Loucy (cell line): Measurements from ENCODE around the gene CYP4V2.

ENCODE experiments used
- H2AFZ ChIP-seq: fragments of 200-600 bp; sonication (generic); 2 replicates; pipeline ENCODE4 v1.6.0; 2016; ENCODE audit warnings: antibody characterized with exemption, mild to moderate bottlenecking, low read length, moderate library complexity
- H3F3A ChIP-seq: fragments of 200-600 bp; 2 replicates; pipeline ENCODE4 v1.6.0; 2016; ENCODE audit warnings: antibody characterized with exemption, low read depth, mild to moderate bottlenecking
- H3K27me3 ChIP-seq: fragments of 200-600 bp; sonication (generic); 2 replicates; pipeline ENCODE4 v1.6.1; 2014; ENCODE audit warnings: low read length, mild to moderate bottlenecking; ENCODE audit not compliant: insufficient read depth, poor library complexity, severe bottlenecking
- H3K36me3 ChIP-seq: fragments of 200-600 bp; sonication (generic); 2 replicates; pipeline ENCODE4 v1.6.1; 2016; ENCODE audit warnings: low read length; ENCODE audit not compliant: insufficient read depth
- H3K4me1 ChIP-seq: fragments of 200-600 bp; sonication (generic); 2 replicates; pipeline ENCODE4 v1.5.1; 2014; ENCODE audit warnings: low read length, mild to moderate bottlenecking; ENCODE audit not compliant: insufficient read depth, poor library complexity, severe bottlenecking
- H3K4me2 ChIP-seq: fragments of 200-600 bp; sonication (generic); 2 replicates; pipeline ENCODE4 v1.6.0; 2014; ENCODE audit warnings: antibody characterized with exemption, low read length, low read depth, mild to moderate bottlenecking; ENCODE audit not compliant: poor library complexity, severe bottlenecking
- H3K4me3 ChIP-seq: fragments of 200-600 bp; sonication (generic); 2 replicates; pipeline ENCODE4 v1.5.1; 2014; ENCODE audit warnings: low read length, mild to moderate bottlenecking, mixed read lengths; ENCODE audit not compliant: poor library complexity, severe bottlenecking
- H3K79me2 ChIP-seq: fragments of 200-600 bp; sonication (generic); 2 replicates; pipeline ENCODE4 v1.6.1; 2014; ENCODE audit warnings: low read length; ENCODE audit not compliant: insufficient read depth
- H3K9ac ChIP-seq: fragments of 200-600 bp; sonication (generic); 2 replicates; pipeline ENCODE4 v1.6.0; 2014; ENCODE audit warnings: mild to moderate bottlenecking, low read depth, low read length, moderate library complexity; ENCODE audit not compliant: poor library complexity, severe bottlenecking
- H3K9me2 ChIP-seq: fragments of 200-600 bp; sonication (generic); replicated peaks from 2 replicates; pipeline ENCODE4 v1.6.1; 2016; ENCODE audit warnings: low read depth, low read length, mixed read lengths
- H3K9me3 ChIP-seq: fragments of 200-600 bp; sonication (generic); 2 replicates; pipeline ENCODE4 v1.6.1; 2014; ENCODE audit warnings: mild to moderate bottlenecking, antibody characterized with exemption, low read length, low read depth; ENCODE audit not compliant: insufficient read depth
- H4K20me1 ChIP-seq: fragments of 200-600 bp; sonication (generic); 2 replicates; pipeline ENCODE4 v1.6.0; 2014; ENCODE audit warnings: antibody characterized with exemption, low read length, mild to moderate bottlenecking; ENCODE audit not compliant: insufficient read depth, poor library complexity, severe bottlenecking
- EZH2phosphoT487 ChIP-seq: fragments of 200-600 bp; IDR thresholded peaks from 2 replicates; pipeline ENCODE4 v1.6.1; 2018; ENCODE audit warnings: antibody characterized with exemption, mild to moderate bottlenecking, moderate library complexity, borderline replicate concordance
- TF ChIP-seq, protein P1 (sequence below): fragments of 200-600 bp; sonication (generic); conservative IDR thresholded peaks from 2 replicates; pipeline ENCODE4 v1.5.1; 2014; ENCODE audit warnings: mild to moderate bottlenecking, antibody characterized with exemption, low read length

CYP4V2 gene

DNA sequence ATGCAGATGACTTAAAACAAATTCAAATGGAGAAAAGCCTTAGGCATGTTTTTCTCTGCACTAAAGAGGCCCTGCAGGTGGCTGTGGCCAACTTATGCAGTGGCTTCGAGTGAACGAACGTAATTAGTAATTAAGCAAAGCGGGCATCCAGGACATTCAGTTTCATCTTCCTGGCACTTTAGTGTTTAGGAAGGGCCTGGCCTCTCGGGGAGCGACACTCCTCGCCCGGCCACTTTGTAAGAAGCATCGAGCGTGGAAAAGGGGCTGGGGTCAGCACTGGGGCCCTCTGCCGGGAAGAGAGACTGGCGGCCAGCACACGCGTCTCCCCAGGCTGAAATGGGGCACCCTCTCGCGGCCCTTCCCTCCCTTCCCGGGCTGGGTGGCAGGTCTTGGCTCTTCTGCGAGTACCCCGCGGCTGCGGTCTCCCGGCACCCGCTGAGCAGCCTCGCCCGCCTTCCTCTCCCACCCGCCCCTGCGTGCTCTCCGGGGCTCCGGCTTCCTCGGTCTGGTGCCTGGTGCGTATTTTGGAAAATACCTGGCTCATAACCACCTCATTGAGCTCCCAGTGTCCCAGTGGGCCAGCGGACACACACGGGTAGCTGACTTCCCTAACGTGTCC lies 677 bp upstream of the CYP4V2 start:
- Histone ChIP-seq H3F3A (no peaks in the 10 kb centered on the region), H3K36me3 (no peaks in the 10 kb centered on the region), H3K9me2 (no peaks in the 10 kb centered on the region), H3K9me3 (no peaks in the 10 kb centered on the region), H3K9ac (peak overlapping the region; percentile 93), H2AFZ (peak overlapping the region; percentile 91), H3K4me1 (peaks cover 29% of the 10 kb centered on the region), H4K20me1 (no peaks in the 10 kb centered on the region), H3K4me2 (peak overlapping the region; percentile 94), H3K4me3 (peak overlapping the region; percentile 95), H3K27me3 (no peaks in the 10 kb centered on the region), H3K79me2 (peaks cover 23% of the 10 kb centered on the region)
- TF ChIP-seq, protein P1, sequence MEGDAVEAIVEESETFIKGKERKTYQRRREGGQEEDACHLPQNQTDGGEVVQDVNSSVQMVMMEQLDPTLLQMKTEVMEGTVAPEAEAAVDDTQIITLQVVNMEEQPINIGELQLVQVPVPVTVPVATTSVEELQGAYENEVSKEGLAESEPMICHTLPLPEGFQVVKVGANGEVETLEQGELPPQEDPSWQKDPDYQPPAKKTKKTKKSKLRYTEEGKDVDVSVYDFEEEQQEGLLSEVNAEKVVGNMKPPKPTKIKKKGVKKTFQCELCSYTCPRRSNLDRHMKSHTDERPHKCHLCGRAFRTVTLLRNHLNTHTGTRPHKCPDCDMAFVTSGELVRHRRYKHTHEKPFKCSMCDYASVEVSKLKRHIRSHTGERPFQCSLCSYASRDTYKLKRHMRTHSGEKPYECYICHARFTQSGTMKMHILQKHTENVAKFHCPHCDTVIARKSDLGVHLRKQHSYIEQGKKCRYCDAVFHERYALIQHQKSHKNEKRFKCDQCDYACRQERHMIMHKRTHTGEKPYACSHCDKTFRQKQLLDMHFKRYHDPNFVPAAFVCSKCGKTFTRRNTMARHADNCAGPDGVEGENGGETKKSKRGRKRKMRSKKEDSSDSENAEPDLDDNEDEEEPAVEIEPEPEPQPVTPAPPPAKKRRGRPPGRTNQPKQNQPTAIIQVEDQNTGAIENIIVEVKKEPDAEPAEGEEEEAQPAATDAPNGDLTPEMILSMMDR = peak; percentile 27; the same call in 1 of the 2 replicates
- no peak for TF ChIP-seq EZH2phosphoT487

- TF ChIP-seq, protein P1 = no peak
- no peak for TF ChIP-seq EZH2phosphoT487
- peaks cover 23% of the 10 kb centered on the region for H3K79me2 ChIP-seq
- H3K4me2 ChIP-seq = peak overlapping the region; percentile 82
- H3F3A ChIP-seq = no peaks in the 10 kb centered on the region
- H3K4me3 ChIP-seq = peak overlapping the region; percentile 95
- H3K9me2 ChIP-seq = no peaks in the 10 kb centered on the region
- H3K9me3 ChIP-seq = no peaks in the 10 kb centered on the region
- peak overlapping the region; percentile 89 for H2AFZ ChIP-seq
- no peaks in the 10 kb centered on the region for H3K36me3 ChIP-seq
- peak overlapping the region; percentile 93 for H3K9ac ChIP-seq
- H3K4me1 ChIP-seq = peaks cover 29% of the 10 kb centered on the region
- no peaks in the 10 kb centered on the region for H3K27me3 ChIP-seq
- H4K20me1 ChIP-seq = no peaks in the 10 kb centered on the region
These were observed 772 bp downstream of the CYP4V2 start for GRCh38 chr4:186192066-186192612.

GRCh38 chr4:186193851-186194250 lies 2.5 kb downstream of the CYP4V2 start:
- Histone ChIP-seq H4K20me1 (no peaks in the 10 kb centered on the region), H3K9me3 (no peaks in the 10 kb centered on the region), H3K9ac (peak overlapping the region; percentile 93), H3K4me1 (peaks cover 29% of the 10 kb centered on the region), H3K79me2 (peaks cover 23% of the 10 kb centered on the region), H3F3A (no peaks in the 10 kb centered on the region), H3K27me3 (no peaks in the 10 kb centered on the region), H3K9me2 (no peaks in the 10 kb centered on the region), H3K36me3 (no peaks in the 10 kb centered on the region), H2AFZ (no peak overlapping the region), H3K4me3 (peak overlapping the region; percentile 95), H3K4me2 (peak overlapping the region; percentile 82)
- TF ChIP-seq, protein P1 = no peak
- TF ChIP-seq EZH2phosphoT487 = no peak
